SK-N-SH treated with all-trans-retinoic acid at 6 μM for 48 hours (cell line): Measurements from ENCODE around the gene TBCA.

Source experiments
- BACH2 ChIP-seq: fragments of 250-450 bp; sonication (Bioruptor Pico); IDR thresholded peaks from 2 replicates; pipeline ENCODE4 v1.9.0; 2021; ENCODE audit warnings: mild to moderate bottlenecking, borderline replicate concordance
- CREB5 ChIP-seq: fragments of 250-450 bp; sonication (Bioruptor Pico); IDR thresholded peaks from 2 replicates; pipeline ENCODE4 v1.5.1; 2020; ENCODE audit warnings: low read depth, mild to moderate bottlenecking, moderate library complexity
- GLIS3 ChIP-seq: fragments of 250-450 bp; sonication (Bioruptor Pico); IDR thresholded peaks from 2 replicates; pipeline ENCODE4 v1.5.0; 2020; ENCODE audit warnings: mild to moderate bottlenecking, moderate library complexity
- ISL1 ChIP-seq: fragments of 250-450 bp; sonication (Bioruptor Pico); IDR thresholded peaks from 2 replicates; pipeline ENCODE4 v2.1.2; 2022; ENCODE audit warnings: mild to moderate bottlenecking, moderate library complexity
- OSR1 ChIP-seq: fragments of 250-450 bp; sonication (Bioruptor Pico); IDR thresholded peaks from 2 replicates; pipeline ENCODE4 v1.8.0; 2022; ENCODE audit warnings: moderate library complexity, mild to moderate bottlenecking, inconsistent platforms
- PATZ1 ChIP-seq: fragments of 250-450 bp; sonication (Bioruptor Pico); IDR thresholded peaks from 2 replicates; pipeline ENCODE4 v1.8.0; 2020; ENCODE audit warnings: mild to moderate bottlenecking, moderate library complexity, borderline replicate concordance
- POU6F1 ChIP-seq: fragments of 250-450 bp; sonication (Bioruptor Pico); IDR thresholded peaks from 2 replicates; pipeline ENCODE4 v1.8.0; 2021; ENCODE audit warnings: low read depth, mild to moderate bottlenecking, moderate library complexity, borderline replicate concordance
- PPARA ChIP-seq: fragments of 250-450 bp; sonication (Bioruptor Pico); IDR thresholded peaks from 2 replicates; pipeline ENCODE4 v1.5.0; 2020; ENCODE audit warnings: mild to moderate bottlenecking, borderline replicate concordance
- RARB ChIP-seq: fragments of 250-450 bp; sonication (Bioruptor Pico); IDR thresholded peaks from 2 replicates; pipeline ENCODE4 v1.8.0; 2021; ENCODE audit warnings: mild to moderate bottlenecking, moderate library complexity
- ZFP3 ChIP-seq: fragments of 250-450 bp; sonication (Bioruptor Pico); IDR thresholded peaks from 2 replicates; pipeline ENCODE4 v1.5.0; 2020; ENCODE audit warnings: mild to moderate bottlenecking, moderate library complexity
- ZNF8 ChIP-seq: fragments of 450-650 bp; formaldehyde crosslinking; IDR thresholded peaks from 2 replicates; pipeline ENCODE4 v1.5.0; 2020; ENCODE audit warnings: mild to moderate bottlenecking, moderate library complexity

- TF ChIP-seq GLIS3 (CRISPR knock-in tag) (no peak), BACH2 (CRISPR knock-in tag) (no peak), OSR1 (no peak), PATZ1 (CRISPR knock-in tag) (no peak), POU6F1 (CRISPR knock-in tag) (no peak), CREB5 (no peak), ZNF8 (CRISPR knock-in tag) (no peak), RARB (CRISPR knock-in tag) (no peak), ZFP3 (CRISPR knock-in tag) (no peak), PPARA (no peak), ISL1 (CRISPR knock-in tag) (no peak)
These were observed 8.6 kb upstream of the TBCA start for GRCh38 chr5:77784735-77785134.
